CD4-positive, alpha-beta T cell treated with Interleukin-12 subunit alpha and Interleukin-12 subunit beta, for 1 hour (primary cell): Measurements from ENCODE around the gene NCF2.
A peak's percentile ranks its signal among the peaks of the same experiment; 100 is the strongest.

Source experiments
- DNase-seq: peaks from one replicate; pipeline ENCODE4 v3.0.0-alpha.2; 2020

NCF2 gene

GRCh38 chr1:183548116-183548515, 42.1 kb downstream of the NCF2 start:
- DNase-seq = no peak

- no peak for DNase-seq
Measured at GRCh38 chr1:183546427-183546826, 43.8 kb downstream of the NCF2 start.

- DNase-seq = no peak
Measured at GRCh38 chr1:183544598-183545297, 45.5 kb downstream of the NCF2 start.

DNA sequence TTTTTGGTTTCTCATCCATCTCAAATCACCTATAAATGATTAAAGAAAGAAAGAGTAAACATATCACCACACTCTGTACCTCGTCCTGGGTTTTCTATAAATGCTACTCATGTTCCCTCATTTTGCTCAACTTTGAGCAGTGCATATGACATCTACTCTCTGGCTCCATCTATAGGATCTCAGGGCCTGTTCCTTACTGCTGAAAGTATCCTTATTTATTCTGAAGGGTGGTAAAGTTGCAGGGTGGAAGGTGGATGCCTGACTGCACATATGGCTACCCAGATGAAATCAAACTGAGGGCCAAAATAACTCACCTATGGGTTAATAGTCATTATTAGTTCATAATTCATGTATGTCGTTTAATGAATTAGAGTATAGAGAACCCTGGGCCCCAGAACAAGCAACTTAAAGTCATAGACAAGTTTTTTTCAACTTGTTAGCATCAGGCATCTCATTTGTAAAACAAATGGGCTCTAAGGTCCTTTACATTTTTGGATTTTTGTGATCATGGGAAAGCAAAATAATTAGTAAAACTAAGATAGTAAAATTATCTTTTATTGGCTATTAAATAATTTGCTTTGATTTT, 46.5 kb downstream of the NCF2 start:
- DNase-seq = peak; percentile 55

DNA sequence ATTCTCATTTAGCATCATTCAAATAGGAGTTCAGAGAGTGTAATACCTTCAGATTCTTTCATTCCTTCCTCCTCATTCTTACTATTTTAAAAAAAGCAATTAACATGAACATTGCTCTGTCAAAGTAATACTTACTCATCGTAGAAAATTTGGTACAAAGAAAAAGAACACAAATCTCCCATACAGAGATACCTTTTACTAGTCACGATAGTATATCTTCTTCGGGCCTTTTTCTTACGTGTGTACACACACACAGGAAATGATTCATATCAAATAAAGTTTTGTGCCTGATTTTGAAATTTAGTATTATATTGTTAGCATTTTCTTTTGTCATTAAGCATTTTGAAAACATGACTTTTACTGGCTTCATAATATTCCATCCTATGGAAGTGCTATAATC, 52.9 kb downstream of the NCF2 start:
- no peak for DNase-seq

DNA sequence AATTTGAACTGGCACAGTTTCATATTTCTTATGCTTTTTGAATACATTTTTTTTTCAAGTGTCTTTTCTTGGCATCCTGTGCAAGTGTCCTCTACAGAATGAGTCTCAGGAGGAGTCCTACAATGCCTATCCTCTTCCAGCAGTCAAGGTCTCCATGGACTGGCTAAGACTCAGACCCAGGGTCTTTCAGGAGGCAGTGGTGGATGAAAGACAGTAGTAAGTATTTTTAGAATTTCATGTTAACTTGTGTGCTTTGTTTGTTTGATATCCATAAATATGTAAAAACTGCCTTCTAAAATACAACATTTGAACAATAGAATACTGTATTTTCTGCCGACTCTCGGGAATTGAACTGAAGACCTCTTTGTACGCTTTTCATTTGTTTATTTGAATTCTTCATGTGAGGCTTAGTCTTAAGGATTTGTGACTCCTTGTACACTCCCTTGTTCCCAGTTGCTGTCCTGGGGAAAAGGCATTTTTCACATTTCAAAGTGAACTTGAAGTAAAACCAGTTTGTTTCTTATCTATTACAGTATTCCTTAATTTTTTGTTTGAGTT, 56.6 kb downstream of the NCF2 start:
- no peak for DNase-seq

DNA sequence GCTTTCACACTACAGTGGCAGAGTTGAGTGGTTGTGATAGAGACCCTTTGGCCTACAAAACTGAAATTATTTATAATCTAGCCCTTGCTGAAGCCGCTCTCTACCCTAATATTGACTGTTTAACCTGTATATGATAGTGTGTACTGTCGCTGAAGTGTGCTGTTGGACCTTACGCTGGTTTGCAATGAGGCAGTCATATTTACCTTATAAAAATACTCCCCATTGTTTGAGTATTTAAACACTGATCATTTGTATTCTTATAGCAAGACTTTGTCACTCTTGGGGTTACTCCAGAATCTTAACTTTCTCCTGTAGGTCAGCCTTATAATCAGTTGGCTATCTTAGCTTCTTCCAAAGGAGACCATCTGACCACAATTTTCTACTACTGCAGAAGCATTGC, 61.7 kb downstream of the NCF2 start:
- DNase-seq = no peak

- DNase-seq = no peak
Measured at GRCh38 chr1:183522104-183522503, 68.2 kb downstream of the NCF2 start.

DNA sequence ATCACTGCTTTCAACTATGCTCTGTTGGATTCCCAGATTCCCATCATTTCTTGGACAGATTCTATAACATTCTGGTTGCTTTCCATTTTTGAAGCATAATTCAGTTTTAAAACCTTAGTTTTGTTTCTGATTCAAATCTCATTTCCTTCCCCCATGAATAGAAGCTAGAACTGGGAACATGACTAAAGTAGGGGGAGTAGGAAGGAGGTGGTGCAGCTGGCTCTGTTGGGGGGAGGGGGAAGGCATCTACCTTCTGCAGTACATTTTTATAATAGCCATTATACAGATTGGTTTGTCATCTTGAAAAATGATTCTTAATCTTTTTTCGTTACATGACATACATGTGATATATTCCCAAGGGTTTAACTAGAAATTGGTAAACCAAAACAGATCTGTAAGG, 69.9 kb downstream of the NCF2 start:
- no peak for DNase-seq

- no peak for DNase-seq
Measured at GRCh38 chr1:183517401-183517800, 72.9 kb downstream of the NCF2 start.

DNA sequence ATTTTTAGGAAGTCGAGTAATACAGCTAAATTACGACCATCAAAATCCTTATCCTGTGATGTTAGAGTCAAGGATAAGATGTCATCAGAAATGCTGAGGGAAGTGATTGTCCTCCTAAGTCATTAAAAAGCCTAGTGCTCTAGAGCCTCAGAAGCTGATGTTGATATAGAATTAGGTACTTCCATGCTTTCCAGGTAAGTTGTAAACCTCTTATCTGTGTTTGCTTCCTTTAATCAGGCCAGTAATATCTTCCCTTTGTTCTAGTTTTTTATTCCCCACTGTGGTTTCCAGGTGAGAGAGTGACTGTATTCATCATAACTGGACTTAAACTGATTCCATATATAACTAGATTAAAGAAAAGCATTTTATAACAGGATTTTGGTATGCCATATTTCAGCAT, 73.5 kb downstream of the NCF2 start:
- DNase-seq = no peak

DNA sequence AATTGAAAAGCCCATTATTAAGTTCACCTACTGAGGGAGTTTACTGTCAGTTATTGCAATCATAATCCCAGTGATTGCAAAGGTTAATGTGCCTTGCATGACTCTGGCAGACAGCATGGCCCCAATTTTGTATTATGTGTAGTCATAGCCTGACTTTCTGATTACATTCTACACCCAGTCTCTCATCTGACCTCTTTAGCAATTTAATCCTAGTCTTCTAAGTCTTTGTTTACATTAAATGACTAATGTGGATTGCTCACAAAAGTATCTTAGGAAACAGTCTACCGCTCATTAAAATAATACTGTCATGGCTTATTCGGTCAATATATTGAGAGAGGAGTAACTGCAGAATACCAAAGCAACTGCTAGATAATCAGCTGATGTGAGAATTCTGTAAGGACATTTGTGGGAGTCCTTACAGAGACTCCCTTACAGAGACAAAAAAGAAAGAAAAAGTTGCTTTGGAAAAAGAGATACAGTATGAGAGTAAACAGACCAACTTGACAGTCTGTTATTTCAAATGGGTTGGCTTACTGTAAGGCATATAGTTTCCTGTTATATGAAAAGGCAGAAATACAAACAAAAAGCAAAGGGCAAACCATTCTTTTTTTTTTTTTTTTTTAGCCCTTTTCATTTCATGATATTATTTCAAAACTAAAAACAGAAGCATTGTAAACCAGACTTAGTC, 75.1 kb downstream of the NCF2 start:
- DNase-seq = no peak

- DNase-seq = no peak
Measured at GRCh38 chr1:183514235-183514634, 76.0 kb downstream of the NCF2 start.

DNA sequence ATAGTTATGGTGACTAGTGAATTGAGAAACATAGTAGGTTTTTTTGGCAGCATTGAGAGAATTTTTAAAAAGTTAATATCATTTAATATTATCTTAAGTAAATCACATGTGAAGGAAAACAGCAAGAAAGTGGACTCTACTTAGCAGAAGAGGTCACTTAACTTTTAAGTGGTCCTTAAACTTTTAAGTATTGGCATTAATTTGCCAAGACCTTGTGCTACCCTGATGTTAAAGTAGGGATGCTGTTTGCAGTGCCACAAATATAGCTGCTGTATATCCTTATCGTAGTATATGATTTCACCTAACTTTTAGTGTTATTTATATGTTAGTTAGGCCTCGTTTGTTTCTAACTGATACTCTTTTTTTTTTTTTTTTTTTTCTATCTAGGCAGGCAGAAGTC, 77.8 kb downstream of the NCF2 start:
- no peak for DNase-seq

- no peak for DNase-seq
Measured at GRCh38 chr1:183508694-183509093, 81.6 kb downstream of the NCF2 start.

DNA sequence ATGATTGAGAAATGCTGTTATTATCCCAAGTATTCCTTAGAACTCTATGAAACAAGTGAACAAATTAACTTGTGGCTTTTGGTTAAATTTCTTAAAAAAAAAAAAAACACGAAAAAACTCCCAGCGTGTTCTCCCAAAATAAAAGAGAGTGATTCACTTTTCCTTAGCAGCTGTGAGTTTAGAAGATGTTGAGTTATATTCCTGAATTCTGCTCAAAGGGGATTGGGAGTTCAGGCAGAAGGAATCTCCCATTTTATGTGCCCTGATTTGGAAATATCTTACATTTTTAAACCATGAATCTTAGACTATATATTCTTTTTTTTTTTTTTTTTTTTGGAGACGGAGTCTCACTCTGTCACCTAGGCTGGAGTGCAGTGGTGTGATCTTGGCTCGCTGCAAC, 83.7 kb downstream of the NCF2 start:
- no peak for DNase-seq
